ENCODE results near the gene LHPP. TPM values are rescaled to one million over a fixed set of nuclear protein-coding genes. Genes with fewer than 3 reads are reported as not detected.

Gene LHPP
- total RNA-seq, 2 donors from 2014 or later = 7.4 to 10.6 TPM

GRCh38 chr10:124493214-124493882 is 31.7 kb downstream of the LHPP start:
- H3K9me3 Mint-ChIP-seq = no peaks in the 10 kb centered on the region
- H3K36me3 Mint-ChIP-seq (ENCODE audit: low read depth) = peaks cover 11% of the 10 kb centered on the region
- no peak for ATAC-seq (replicated peaks)
- H3K27me3 Mint-ChIP-seq = no peaks in the 10 kb centered on the region
- H3K27ac Mint-ChIP-seq = peak overlapping the region; percentile 15
- peaks cover 3% of the 10 kb centered on the region for H3K4me1 Mint-ChIP-seq
- peak overlapping the region; percentile 22 for H3K4me3 Mint-ChIP-seq

GRCh38 chr10:124494046-124494807 is 32.6 kb downstream of the LHPP start:
- peak overlapping the region; percentile 22 for H3K4me3 Mint-ChIP-seq
- peaks cover 6% of the 10 kb centered on the region for H3K36me3 Mint-ChIP-seq (ENCODE audit: low read depth)
- H3K4me1 Mint-ChIP-seq = peaks cover 3% of the 10 kb centered on the region
- no peaks in the 10 kb centered on the region for H3K27me3 Mint-ChIP-seq
- H3K27ac Mint-ChIP-seq = peak overlapping the region; percentile 15
- ATAC-seq (replicated peaks) = peak; percentile 28
- no peaks in the 10 kb centered on the region for H3K9me3 Mint-ChIP-seq

DNA sequence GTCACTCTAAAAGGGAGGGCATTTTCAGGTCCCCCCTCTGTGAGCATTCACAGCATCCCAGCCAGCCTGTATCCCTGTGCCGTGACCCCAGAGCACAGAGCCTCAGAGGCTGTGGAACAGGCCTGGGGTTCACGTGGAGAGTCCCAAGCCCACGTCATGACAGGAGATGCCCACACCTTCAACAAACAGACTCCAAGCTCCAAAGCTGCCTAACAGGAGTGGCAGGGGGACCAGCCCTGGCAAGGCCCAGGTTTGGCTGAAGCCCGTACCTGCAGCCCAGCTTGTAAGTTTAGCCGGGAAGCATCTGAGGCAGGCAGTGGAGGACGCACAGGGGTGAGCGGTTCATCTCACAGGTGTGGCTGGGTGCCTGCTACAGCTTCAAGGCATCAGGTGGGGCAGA is 33.5 kb downstream of the LHPP start:
- H3K27ac Mint-ChIP-seq = no peak overlapping the region
- H3K27me3 Mint-ChIP-seq = no peaks in the 10 kb centered on the region
- H3K4me3 Mint-ChIP-seq = no peak overlapping the region
- H3K9me3 Mint-ChIP-seq = no peaks in the 10 kb centered on the region
- peaks cover 3% of the 10 kb centered on the region for H3K4me1 Mint-ChIP-seq
- peaks cover 7% of the 10 kb centered on the region for H3K36me3 Mint-ChIP-seq (ENCODE audit: low read depth)
- ATAC-seq (replicated peaks) = no peak

DNA sequence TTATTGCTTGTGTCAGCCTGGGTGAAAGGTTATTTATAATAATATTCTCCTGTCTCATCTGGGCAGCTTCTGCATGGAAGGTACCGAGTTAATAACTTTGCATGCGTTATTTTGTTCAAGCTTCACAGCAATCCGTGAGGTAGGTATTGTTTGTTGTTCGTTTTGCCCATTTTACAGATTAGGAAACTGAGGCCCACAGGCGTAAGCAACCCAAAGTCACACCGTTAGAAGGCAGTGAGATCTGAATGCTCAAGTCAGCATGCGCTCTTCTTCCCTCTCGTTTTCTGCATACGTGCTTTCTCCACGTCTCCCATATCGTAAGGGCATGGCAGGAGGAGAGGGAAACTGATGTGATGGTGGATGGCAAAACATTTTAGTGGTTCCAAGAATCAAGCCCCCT is 34.1 kb downstream of the LHPP start:
- no peak overlapping the region for H3K4me3 Mint-ChIP-seq

GRCh38 chr10:124496150-124496549 is 34.5 kb downstream of the LHPP start:
- no peak for ATAC-seq (replicated peaks)

More for the DNA sequence above, 34.1 kb downstream of the LHPP start:
- Mint-ChIP-seq H3K36me3 (ENCODE audit: low read depth) (peaks cover 10% of the 10 kb centered on the region), H3K27me3 (no peaks in the 10 kb centered on the region), H3K9me3 (no peaks in the 10 kb centered on the region), H3K4me1 (peaks cover 5% of the 10 kb centered on the region), H3K27ac (no peak overlapping the region)
- ATAC-seq (replicated peaks) = no peak

DNA sequence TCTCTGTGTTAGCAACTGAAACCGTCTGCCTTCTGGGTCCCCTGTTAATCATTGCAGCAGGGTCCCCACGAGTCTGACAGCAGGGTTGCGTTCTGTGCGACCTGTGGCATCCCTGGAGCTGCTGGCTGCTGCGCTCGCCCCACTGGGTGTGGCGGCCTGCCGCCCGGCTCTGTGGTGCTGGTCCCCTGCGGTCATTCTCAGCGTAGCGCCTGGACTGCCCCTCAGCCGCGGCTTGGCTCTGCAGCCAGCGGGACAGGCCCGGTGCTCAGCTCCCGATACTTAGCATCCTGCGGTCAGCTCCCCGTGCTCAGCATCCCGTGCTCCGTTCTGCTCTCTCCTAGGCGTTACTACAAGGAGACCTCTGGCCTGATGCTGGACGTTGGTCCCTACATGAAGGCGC is 35.0 kb downstream of the LHPP start:
- H3K9me3 Mint-ChIP-seq = no peaks in the 10 kb centered on the region
- H3K4me3 Mint-ChIP-seq = no peak overlapping the region
- peaks cover 10% of the 10 kb centered on the region for H3K4me1 Mint-ChIP-seq
- no peak for ATAC-seq (replicated peaks)
- H3K27me3 Mint-ChIP-seq = no peaks in the 10 kb centered on the region
- no peak overlapping the region for H3K27ac Mint-ChIP-seq
- peaks cover 16% of the 10 kb centered on the region for H3K36me3 Mint-ChIP-seq (ENCODE audit: low read depth)

More at GRCh38 chr10:124496150-124496549, 34.5 kb downstream of the LHPP start:
- H3K4me3 Mint-ChIP-seq = no peak overlapping the region
- H3K27ac Mint-ChIP-seq = no peak overlapping the region
- H3K36me3 Mint-ChIP-seq (ENCODE audit: low read depth) = peaks cover 14% of the 10 kb centered on the region
- no peaks in the 10 kb centered on the region for H3K9me3 Mint-ChIP-seq
- no peaks in the 10 kb centered on the region for H3K27me3 Mint-ChIP-seq
- peaks cover 9% of the 10 kb centered on the region for H3K4me1 Mint-ChIP-seq

- peaks cover 24% of the 10 kb centered on the region for H3K36me3 Mint-ChIP-seq (ENCODE audit: low read depth)
- peaks cover 10% of the 10 kb centered on the region for H3K4me1 Mint-ChIP-seq
- no peak overlapping the region for H3K4me3 Mint-ChIP-seq
- no peaks in the 10 kb centered on the region for H3K9me3 Mint-ChIP-seq
- H3K27me3 Mint-ChIP-seq = no peaks in the 10 kb centered on the region
- no peak for ATAC-seq (replicated peaks)
- H3K27ac Mint-ChIP-seq = no peak overlapping the region
Observed at GRCh38 chr10:124497196-124497881, 35.7 kb downstream of the LHPP start.

DNA sequence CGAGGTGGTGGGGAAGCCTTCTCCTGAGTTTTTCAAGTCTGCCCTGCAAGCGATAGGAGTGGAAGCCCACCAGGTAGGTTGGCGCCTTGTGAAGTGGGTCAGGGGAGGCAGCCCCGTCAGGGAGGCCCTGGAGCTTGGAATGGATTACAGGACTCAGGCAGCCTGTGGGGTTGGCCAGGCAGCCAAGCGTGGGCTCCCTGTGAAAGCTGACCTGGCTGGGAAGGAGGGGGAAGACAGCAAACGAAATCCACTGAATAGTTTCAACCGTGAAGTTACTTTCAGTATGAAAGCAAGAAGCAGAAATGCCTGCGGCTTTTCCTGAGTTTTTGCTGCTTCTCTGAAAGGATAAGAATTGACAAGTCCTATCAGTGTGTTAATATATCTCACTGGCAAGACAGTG is 36.4 kb downstream of the LHPP start:
- Mint-ChIP-seq H3K9me3 (no peaks in the 10 kb centered on the region), H3K27ac (no peak overlapping the region), H3K27me3 (no peaks in the 10 kb centered on the region), H3K4me3 (no peak overlapping the region), H3K4me1 (peaks cover 10% of the 10 kb centered on the region), H3K36me3 (ENCODE audit: low read depth) (peaks cover 24% of the 10 kb centered on the region)
- no peak for ATAC-seq (replicated peaks)

DNA sequence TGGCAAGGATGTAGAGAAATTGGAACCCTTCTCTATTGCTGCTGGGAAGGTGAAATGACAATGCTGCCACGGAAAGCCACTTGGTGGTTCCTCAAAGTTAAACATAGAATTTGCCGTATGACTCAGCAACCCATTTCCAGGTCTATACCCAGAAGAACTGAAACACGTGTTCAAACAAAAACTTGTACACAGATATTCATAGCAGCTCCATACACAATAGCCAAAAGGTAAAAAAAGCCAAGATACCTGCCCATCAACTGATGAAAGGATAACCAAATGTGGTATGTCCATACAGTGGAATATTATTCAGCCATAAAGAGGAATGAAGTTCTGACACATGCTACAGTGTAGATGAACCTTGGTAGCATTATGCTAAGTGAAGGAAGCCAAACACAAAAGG is 39.1 kb downstream of the LHPP start:
- peak; percentile 94 for ATAC-seq (replicated peaks)
- no peaks in the 10 kb centered on the region for H3K27me3 Mint-ChIP-seq
- peaks cover 6% of the 10 kb centered on the region for H3K4me1 Mint-ChIP-seq

DNA sequence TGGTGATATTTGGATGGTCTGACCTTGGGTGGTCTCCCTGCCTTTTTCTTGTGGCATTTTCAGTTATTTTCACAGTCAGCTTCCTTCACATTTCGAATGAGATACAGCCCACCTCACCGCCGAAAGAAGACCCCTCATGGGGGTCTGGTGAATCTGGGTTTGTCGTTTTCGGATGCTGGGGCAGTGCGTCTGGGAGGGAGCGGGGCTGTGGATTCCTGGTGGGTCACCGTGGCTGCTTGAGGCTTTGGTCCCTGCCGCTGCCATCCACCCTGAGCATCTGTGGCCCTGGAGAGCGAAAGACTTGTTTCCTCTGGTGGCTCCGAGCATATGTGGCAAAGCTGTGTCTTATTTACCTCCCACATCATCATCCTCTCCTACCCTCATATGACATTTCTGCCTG is 43.1 kb downstream of the LHPP start:
- H3K4me3 Mint-ChIP-seq = no peak overlapping the region
- no peaks in the 10 kb centered on the region for H3K9me3 Mint-ChIP-seq
- ATAC-seq (replicated peaks) = no peak
- no peak overlapping the region for H3K27ac Mint-ChIP-seq
- H3K27me3 Mint-ChIP-seq = no peaks in the 10 kb centered on the region
- H3K4me1 Mint-ChIP-seq = peaks cover 6% of the 10 kb centered on the region
- H3K36me3 Mint-ChIP-seq (ENCODE audit: low read depth) = peaks cover 22% of the 10 kb centered on the region

More for the DNA sequence above, 39.1 kb downstream of the LHPP start:
- Mint-ChIP-seq H3K4me3 (no peak overlapping the region), H3K9me3 (no peaks in the 10 kb centered on the region), H3K27ac (peak overlapping the region; percentile 24), H3K36me3 (ENCODE audit: low read depth) (peaks cover 24% of the 10 kb centered on the region)

- H3K27me3 Mint-ChIP-seq = no peaks in the 10 kb centered on the region
- no peak overlapping the region for H3K27ac Mint-ChIP-seq
- peaks cover 6% of the 10 kb centered on the region for H3K4me1 Mint-ChIP-seq
- H3K36me3 Mint-ChIP-seq (ENCODE audit: low read depth) = peaks cover 18% of the 10 kb centered on the region
- ATAC-seq (replicated peaks) = no peak
- H3K4me3 Mint-ChIP-seq = no peak overlapping the region
- H3K9me3 Mint-ChIP-seq = no peaks in the 10 kb centered on the region
Observed at GRCh38 chr10:124505279-124505678, 43.7 kb downstream of the LHPP start.

- Mint-ChIP-seq H3K27ac (no peak overlapping the region), H3K36me3 (ENCODE audit: low read depth) (no peaks in the 10 kb centered on the region), H3K4me3 (no peak overlapping the region), H3K4me1 (peaks cover 5% of the 10 kb centered on the region), H3K9me3 (no peaks in the 10 kb centered on the region), H3K27me3 (no peaks in the 10 kb centered on the region)
- no peak for ATAC-seq (replicated peaks)
Observed at GRCh38 chr10:124508070-124508667, 46.5 kb downstream of the LHPP start.

DNA sequence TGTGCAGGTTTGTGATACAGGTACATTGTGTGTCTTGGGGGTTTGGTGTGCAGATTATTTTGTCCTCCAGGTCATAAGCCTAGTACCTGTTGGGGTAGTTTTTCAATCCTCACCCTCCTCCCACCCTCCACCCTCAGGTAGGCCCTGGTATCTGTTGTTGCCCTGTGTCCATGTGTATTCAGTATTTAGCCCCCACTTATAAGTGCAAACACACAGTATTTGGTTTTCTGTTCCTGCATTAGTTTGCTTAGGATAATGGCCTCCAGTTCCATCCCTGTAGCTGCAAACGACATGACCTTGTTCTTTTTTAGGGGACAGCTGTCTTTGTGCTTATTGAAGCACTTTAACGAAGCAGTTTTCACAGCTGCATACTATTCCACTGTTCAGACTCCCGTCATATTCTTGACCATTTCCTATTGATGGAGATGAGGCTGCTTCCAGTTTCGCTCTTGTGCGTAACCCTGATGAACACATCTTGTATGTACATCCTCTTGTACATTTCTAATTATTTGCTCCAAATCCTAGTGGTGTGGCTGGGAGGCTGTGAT is 47.4 kb downstream of the LHPP start:
- no peaks in the 10 kb centered on the region for H3K9me3 Mint-ChIP-seq
- H3K27ac Mint-ChIP-seq = no peak overlapping the region
- H3K4me1 Mint-ChIP-seq = peaks cover 5% of the 10 kb centered on the region
- no peak overlapping the region for H3K4me3 Mint-ChIP-seq
- H3K27me3 Mint-ChIP-seq = no peaks in the 10 kb centered on the region
- H3K36me3 Mint-ChIP-seq (ENCODE audit: low read depth) = no peaks in the 10 kb centered on the region
- ATAC-seq (replicated peaks) = no peak

DNA sequence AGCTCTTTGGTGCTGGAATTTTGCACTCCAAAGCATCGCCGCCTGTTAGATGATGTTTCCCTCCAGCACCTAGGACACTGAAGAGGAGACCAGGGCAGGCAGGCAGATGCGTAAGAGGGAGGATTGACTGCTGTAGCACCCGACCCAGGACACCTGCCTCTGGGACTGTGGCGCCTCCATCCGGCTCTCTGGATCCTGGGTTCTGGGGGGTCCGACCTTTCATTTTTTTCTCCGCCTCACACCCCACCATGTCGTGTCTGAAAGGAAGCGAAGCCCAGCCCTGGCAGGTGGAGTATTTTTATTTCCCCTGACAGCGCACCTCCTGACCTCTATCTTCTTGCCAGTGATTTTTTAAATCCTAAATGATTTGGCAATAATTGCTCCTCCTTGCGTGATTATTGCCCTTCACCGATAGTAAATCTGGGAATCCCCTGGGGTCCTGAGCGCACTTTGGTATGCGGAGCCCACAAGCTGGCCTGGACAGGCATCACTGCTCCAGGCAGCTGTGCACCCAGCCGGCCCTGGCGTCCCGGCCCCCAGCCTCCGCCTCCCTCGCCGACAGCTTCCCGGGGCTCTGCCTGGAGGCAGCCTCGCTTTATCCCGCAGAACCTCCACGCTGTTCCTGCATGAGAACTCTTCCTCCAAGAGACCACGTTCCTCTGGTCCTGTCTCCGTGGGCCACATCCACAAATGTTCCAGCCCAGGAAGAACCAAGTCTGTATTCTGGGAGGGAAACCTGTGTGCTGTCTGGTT is 48.4 kb downstream of the LHPP start:
- H3K4me1 Mint-ChIP-seq = peaks cover 5% of the 10 kb centered on the region
- no peaks in the 10 kb centered on the region for H3K27me3 Mint-ChIP-seq
- H3K9me3 Mint-ChIP-seq = no peaks in the 10 kb centered on the region
- H3K4me3 Mint-ChIP-seq = no peak overlapping the region
- no peak for ATAC-seq (replicated peaks)
- no peak overlapping the region for H3K27ac Mint-ChIP-seq
- no peaks in the 10 kb centered on the region for H3K36me3 Mint-ChIP-seq (ENCODE audit: low read depth)
